GM19395 (cell line): ENCODE measurements around the gene RANBP3L.

Experiments
- ATAC-seq: cut with Tn5 transposase; IDR thresholded peaks from one replicate; pipeline ENCODE4 v1.9.1; 2021; ENCODE audit warnings: mild to moderate bottlenecking, moderate library complexity; ENCODE audit not compliant: unreplicated experiment

The RANBP3L gene

DNA sequence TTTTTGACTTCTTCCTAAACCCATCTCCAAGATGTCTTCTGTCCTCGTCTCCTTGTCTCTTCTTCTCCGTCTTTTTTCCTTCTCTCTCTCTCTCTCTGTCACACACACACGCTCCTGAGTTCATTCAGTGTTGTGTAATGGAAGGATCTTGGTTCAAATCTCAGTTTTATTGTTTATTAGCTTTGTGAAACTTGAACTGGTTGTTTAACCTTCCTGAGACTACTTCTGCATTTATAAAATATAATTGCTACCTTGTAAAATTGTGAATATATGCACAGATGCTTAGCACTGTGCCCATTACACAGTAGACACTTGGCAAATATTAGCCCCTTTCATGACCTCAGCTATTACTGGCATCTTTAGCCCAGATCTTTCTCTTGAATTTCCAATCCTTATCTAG lies 57.6 kb downstream of the RANBP3L start:
- ATAC-seq: no peak

DNA sequence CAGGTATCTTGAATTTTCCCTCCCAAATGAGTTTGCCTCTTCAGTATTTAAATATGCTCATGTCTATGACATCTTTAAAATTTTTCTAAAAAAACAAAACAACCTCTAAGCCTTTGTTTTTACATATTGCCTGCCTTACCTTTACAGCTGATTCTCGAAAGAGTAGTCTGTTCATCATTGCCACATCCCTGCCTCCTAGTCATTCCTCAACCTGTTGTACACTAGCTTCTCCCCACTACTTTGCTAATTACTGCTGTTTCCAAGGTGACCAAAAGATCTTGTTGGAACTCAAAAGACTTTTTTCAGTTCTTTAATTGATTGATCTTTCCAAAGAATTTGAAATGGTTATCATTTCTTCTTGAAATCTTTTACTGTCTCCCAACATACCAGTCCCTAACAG lies 58.0 kb downstream of the RANBP3L start:
- ATAC-seq: no peak

GRCh38 chr5:36242534-36243485 lies 58.9 kb downstream of the RANBP3L start:
- no peak for ATAC-seq

GRCh38 chr5:36241631-36242533 lies 59.8 kb downstream of the RANBP3L start, which contains the start of gene NADK2:
NADK2 (minus strand) TSS chr5:36241925; CDS start chr5:36241798, 127 bp downstream.
- peak; percentile 91 for ATAC-seq

DNA sequence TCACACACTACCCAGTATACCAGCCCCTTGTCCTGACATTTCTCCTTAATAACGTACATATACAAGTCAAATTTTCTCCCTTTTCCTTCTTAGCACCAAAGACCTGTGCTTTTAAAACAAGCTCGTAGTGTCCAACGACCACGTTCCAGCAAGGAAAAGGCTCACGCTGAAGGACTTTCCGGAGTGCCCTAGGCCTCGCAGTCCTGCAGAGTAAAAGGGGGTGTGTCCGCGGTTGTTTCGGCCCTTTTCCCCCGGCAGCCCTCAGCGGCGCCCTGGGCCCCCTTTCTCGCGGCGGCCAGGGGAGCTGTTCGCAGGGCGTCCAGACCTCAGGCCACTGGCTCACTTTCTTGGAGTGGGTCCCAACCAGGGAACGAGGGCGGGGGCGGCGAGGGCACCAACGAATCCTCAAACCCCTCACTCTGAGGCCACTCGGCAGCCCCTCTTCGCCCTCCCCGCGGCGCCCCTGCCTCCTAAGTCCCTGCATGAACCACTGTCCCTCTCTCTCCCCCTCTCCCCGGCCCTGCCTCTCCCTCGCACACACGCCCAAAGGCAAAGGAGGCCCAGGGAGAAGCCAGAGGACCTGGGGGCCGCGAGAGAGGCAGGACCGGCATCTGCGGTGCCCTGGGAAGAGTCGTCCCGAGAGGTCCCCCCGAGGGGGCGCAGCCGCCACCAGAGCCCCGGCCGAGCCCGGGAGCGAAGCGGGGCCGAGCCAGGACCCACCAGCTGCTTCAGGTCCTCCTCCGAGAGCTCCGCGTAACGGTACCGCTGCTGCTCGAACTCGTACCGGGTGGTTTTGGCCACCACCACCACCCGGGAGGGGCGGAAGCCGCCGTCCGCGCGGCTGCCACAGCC lies 60.7 kb downstream of the RANBP3L start:
- peak; percentile 37 for ATAC-seq

DNA sequence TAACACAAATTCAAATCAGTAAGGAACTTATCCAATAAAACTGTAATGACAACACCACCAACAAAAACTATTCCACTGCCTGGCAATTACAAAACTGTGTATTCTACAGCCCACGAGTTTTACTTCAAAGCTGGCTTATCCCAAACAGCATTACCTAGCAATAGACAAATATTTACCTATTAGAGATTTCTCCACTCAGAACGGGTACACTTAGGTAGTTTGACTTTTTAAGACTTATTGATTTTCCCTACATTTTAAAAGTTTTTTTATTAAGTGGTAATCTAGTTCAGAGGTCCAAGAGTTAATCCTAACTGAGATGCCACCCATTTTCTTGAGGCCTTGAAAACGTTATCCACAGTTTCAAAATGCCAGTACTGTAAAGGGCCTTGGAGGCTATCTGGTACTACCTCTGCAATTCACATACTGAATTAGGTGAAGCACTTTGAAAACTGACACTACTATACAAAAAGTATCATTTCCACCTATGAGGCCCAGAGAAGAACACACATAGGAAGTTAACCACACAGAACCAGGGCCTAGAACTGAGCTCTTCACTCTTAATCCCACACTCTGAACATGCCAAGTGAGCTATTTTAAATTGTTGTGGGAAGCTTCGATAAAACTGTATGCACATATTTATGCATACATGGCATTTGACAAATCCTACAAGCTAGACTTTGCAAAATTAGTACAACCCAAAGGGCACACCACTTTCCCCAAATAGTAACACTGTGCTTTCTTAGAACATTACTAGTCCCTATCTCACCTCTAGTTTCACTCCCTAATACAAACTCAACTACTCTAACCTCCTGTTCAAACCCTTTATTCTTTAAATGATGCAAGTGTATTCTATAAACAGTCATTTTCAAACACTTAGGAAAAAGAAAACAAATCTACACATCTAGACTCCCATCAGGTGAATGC lies 62.1 kb downstream of the RANBP3L start:
- ATAC-seq: no peak

GRCh38 chr5:36238502-36239295 lies 63.0 kb downstream of the RANBP3L start:
- no peak for ATAC-seq

- ATAC-seq: no peak
Measured at GRCh38 chr5:36237751-36238150, 64.0 kb downstream of the RANBP3L start.

DNA sequence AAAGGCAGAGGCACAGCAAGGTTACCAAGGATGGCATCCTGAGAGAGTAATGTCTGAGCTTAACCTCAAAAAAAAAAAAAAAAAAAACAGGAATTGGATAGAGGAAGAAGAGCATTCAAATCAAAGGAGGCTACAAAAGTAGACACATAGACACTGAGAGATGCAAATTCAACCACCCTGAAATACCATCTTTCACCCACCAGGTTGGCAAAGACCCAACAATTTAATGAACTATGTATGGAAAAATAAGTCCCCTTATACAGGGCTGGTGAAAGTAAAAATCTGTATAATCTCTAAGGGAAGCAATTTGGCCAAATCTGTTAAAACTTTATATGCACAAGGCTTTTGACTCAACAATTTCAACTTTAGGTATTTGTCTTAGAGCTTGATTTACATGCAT lies 64.9 kb downstream of the RANBP3L start:
- ATAC-seq: no peak

DNA sequence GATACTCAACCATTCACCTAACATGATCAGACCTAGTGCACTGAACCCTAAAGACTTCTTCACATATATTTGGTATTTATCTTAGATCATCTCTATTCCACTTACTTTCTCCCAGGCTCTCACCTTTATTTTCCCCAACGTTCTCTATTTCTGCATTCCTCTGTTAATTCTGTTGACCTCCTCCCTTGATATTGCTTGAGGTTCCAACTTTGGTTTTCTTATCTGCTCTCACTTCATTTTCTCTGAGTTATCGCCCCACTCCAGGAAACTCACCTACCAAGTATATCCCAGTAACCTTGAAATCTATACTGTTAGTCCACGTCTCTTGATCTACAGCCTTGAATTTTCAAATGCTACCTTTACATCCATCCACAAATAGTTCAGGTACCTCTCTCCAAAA lies 69.2 kb downstream of the RANBP3L start:
- ATAC-seq: no peak

DNA sequence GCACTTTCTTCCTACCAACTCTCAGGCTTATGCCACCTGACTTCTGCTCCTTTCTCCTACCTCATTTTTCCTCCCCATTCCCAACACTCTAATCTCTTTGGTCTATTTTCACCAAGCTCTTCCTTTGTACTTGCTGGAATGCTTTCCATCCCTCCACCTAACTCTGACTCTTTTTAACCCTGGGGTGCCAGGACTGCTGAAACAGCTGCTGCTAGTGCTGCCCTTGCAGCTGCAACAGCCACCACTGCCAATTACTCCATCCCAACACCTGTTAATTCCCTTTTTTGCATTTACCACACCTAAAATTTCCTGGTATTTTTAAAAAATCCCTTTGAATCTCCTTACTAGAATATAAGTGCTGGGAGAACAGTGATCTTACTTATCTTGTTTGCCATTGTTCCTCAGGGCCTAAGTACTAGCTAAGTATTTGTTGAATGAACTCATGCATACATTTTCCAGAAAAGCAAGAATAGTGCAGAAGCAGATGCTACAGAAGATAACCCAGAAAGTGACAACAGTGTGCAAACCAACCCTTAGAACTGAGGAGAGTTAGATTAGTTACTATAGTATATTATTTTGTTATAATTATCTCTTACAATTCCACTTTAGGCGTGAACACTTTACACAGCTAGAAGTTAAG lies 71.4 kb downstream of the RANBP3L start:
- ATAC-seq: no peak

DNA sequence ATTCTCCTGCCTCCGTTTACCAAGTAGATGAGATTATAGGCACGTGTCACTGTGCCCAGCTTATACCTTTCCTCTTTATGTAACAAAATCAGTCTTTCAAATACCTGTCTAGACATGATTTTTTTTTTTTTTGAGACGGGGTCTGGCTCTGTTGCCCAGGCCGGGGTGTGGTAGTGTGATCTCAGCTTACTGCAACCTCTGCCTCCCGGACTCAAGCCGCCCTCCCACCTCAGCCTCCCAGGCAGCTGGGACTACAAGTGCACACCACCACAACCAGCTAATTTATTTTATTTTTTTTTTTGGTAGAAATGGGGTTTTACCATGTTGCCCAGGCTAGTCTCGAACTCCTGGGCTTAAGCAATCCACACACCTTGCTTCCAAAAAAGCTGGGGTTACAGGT lies 73.2 kb downstream of the RANBP3L start:
- ATAC-seq: no peak

DNA sequence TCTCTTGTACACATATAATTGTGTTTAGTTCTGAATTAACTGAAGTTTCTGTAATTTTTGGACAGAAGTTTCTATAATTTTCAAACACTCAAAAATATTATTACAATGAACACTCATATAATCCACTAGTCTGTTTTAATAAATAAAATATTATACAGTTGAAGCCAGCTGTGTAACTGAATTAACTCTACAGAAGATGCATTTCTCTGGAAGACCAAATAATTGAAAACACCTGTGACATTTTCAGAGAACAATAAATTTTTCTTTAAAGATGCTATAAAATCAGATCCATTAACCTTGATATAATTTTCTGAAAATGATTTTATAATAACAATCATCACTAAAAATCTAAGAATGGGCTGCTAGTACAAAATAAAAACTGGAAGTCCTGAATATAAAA lies 74.7 kb downstream of the RANBP3L start:
- no peak for ATAC-seq

GRCh38 chr5:36222620-36223019 lies 79.1 kb downstream of the RANBP3L start:
- no peak for ATAC-seq

- no peak for ATAC-seq
Measured at GRCh38 chr5:36217988-36218387, 83.7 kb downstream of the RANBP3L start.

- ATAC-seq: no peak
Measured at GRCh38 chr5:36217567-36217966, 84.1 kb downstream of the RANBP3L start.

- no peak for ATAC-seq
Measured at GRCh38 chr5:36215910-36216309, 85.8 kb downstream of the RANBP3L start.

DNA sequence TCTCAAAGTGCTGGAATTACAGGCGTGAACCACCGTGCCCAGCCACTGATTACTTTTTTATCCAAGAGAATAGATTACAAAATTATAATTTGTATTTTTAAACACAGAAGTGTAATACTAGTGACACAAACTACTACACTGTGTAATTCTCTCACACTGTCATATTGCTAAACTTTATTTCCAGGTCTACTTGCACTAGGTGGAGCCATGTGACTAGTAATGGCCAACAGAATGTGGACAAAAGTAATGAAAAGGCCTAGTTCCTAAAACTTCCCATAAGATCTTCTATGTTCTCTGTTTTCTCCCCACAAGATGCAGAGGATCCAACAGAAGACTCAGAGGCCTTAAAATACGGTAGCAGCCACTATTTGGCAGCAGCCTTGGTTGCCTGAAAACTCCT lies 87.3 kb downstream of the RANBP3L start:
- ATAC-seq: no peak
